Osteocyte (in vitro differentiated cells): ENCODE data around the gene CFAP46. TPM values are rescaled to one million over a fixed set of nuclear protein-coding genes. Genes with fewer than 3 reads are reported as not detected.
"Not testable (repeated sequence)": the region's sequence is repeated elsewhere in the genome, so short reads cannot be mapped to it uniquely, and the experiment has no call there.

Experiments used
- DNase-seq: peaks from one replicate; pipeline ENCODE4 v3.0.0; 2021; ENCODE audit warnings: mixed read lengths; ENCODE audit not compliant: unreplicated experiment; ENCODE audit errors: extremely low spot score
- H3K27ac Mint-ChIP-seq: one replicate; pipeline ENCODE4 v1.8.0; 2021; ENCODE audit warnings: mild to moderate bottlenecking, mixed read lengths; ENCODE audit not compliant: unreplicated experiment
- H3K27me3 Mint-ChIP-seq: one replicate; pipeline ENCODE4 v1.8.0; 2021; ENCODE audit warnings: mixed read lengths; ENCODE audit not compliant: unreplicated experiment
- H3K36me3 Mint-ChIP-seq: one replicate; pipeline ENCODE4 v1.8.0; 2021; ENCODE audit warnings: mixed read lengths; ENCODE audit not compliant: unreplicated experiment
- H3K4me1 Mint-ChIP-seq: one replicate; pipeline ENCODE4 v1.8.0; 2021; ENCODE audit warnings: mixed read lengths; ENCODE audit not compliant: unreplicated experiment
- H3K4me3 Mint-ChIP-seq: one replicate; pipeline ENCODE4 v1.8.0; 2021; ENCODE audit warnings: mild to moderate bottlenecking, moderate library complexity, mixed read lengths; ENCODE audit not compliant: unreplicated experiment
- H3K9me3 Mint-ChIP-seq: one replicate; pipeline ENCODE4 v1.8.0; 2021; ENCODE audit warnings: mixed read lengths; ENCODE audit not compliant: unreplicated experiment
- total RNA-seq: library from RNA; stranded (reverse); gene quantifications from 2 replicates; pipeline ENCODE4 v1.2.1, GENCODE V29; 2021
- TF ChIP-seq, protein P1 (sequence below): fragments of 200-600 bp; sonication (generic); IDR thresholded peaks from 2 replicates; pipeline ENCODE4 v1.5.0; 2021; ENCODE audit warnings: antibody characterized with exemption, mild to moderate bottlenecking, moderate library complexity

CFAP46 gene
- total RNA-seq, 1 donor from 2014 or later = 0.56 TPM

DNA sequence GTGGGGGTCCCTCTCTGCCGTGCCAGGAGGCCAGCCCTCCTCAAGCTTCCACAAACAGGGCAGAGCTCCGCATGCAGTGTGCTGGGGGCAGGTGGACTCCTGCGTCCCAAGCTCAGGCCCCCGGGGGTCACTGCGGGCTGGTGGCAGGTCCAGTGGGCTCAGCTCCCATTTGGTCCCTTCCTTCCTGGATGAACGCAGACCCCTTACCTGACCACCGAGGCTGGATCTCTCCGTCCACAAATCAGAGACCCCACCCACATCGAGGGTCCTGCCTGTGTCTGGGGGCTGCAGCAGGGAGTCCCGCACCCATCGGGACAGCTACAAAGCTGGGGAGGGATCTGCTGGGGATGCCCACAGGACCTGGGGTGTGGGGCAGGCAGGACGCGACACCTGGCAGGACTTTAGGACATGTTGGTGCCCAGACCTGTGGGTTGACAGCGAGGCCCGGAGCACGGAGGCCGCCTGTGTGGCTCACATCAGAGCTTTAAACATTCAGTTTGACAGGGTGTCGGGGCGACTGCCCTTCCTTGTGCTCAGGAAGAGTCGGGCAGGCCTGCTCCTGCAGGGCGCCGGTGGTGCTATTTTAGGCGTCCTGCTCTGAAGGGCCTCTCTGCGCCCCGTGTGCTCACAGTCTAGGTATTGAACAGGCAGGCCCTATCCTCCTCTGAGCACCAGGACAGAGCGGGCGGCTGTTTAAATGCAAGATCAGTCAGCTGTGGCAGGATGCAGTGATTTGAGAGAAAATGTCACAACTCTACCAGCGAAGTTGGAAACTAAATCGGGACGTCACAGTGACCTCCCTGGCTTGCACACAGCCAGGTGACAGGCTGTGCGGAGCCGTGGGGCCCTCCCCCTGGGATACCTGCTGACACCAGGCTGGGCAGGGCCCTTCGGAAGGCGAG, 15.9 kb upstream of the CFAP46 start:
- DNase-seq = no peak
- no peaks in the 10 kb centered on the region for H3K36me3 Mint-ChIP-seq
- TF ChIP-seq, protein P1, sequence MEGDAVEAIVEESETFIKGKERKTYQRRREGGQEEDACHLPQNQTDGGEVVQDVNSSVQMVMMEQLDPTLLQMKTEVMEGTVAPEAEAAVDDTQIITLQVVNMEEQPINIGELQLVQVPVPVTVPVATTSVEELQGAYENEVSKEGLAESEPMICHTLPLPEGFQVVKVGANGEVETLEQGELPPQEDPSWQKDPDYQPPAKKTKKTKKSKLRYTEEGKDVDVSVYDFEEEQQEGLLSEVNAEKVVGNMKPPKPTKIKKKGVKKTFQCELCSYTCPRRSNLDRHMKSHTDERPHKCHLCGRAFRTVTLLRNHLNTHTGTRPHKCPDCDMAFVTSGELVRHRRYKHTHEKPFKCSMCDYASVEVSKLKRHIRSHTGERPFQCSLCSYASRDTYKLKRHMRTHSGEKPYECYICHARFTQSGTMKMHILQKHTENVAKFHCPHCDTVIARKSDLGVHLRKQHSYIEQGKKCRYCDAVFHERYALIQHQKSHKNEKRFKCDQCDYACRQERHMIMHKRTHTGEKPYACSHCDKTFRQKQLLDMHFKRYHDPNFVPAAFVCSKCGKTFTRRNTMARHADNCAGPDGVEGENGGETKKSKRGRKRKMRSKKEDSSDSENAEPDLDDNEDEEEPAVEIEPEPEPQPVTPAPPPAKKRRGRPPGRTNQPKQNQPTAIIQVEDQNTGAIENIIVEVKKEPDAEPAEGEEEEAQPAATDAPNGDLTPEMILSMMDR = no peak

DNA sequence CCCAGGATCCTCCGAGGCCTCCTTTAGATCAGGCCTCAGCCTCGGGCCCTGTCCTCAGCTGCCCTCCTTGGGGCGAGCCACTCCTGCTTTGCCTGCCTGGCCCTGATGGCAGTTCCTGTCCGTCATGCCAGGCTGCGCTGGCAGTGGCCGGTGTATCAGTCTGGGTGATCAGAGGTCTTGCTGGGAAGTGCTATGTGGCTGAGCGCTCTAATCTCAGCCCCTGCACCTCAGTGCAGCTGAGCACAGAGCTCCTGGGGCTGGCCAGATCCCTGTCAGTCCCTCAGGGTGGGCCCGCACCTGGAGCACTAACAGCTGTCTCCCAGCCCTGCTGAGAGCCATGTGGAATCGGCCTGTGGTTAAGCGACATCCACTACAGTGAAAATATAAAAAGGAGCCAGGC, 14.8 kb upstream of the CFAP46 start:
- Mint-ChIP-seq H3K36me3 (no peaks in the 10 kb centered on the region), H3K9me3 (no peaks in the 10 kb centered on the region), H3K4me1 (no peaks in the 10 kb centered on the region), H3K4me3 (no peak overlapping the region), H3K27ac (no peak overlapping the region), H3K27me3 (peaks cover 33% of the 10 kb centered on the region)
- no peak for DNase-seq
- TF ChIP-seq, protein P1 = no peak

More for the DNA sequence above, 15.9 kb upstream of the CFAP46 start:
- H3K27me3 Mint-ChIP-seq = peaks cover 32% of the 10 kb centered on the region
- peaks cover 8% of the 10 kb centered on the region for H3K4me1 Mint-ChIP-seq
- no peaks in the 10 kb centered on the region for H3K9me3 Mint-ChIP-seq
- H3K4me3 Mint-ChIP-seq = no peak overlapping the region
- H3K27ac Mint-ChIP-seq = no peak overlapping the region

GRCh38 chr10:132956259-132956658, 13.9 kb upstream of the CFAP46 start:
- not testable (repeated sequence) for H3K36me3 Mint-ChIP-seq, DNase-seq, H3K4me1 Mint-ChIP-seq, H3K9me3 Mint-ChIP-seq, H3K4me3 Mint-ChIP-seq, H3K27ac Mint-ChIP-seq
- H3K27me3 Mint-ChIP-seq = peaks cover 33% of the 10 kb centered on the region

DNA sequence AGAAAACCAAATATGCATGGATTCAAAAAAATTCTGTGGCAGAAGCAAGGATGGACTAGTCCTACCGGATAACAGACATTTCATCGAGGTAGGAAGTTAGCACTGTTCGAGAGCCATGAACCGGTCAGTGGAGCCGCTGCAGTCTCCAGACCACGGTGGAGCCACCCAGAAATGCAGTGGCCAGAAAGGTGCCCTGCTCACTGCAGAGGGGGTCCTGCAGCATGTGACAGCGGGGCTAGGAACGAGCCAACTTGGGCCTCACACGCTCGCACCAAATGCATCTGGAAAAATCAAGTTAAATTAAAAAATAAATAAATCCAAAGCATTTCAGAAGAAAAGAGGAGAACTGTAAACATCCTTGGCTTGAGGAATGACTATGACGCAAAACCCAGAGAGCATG, 13.1 kb upstream of the CFAP46 start:
- TF ChIP-seq, protein P1 = no peak
- no peaks in the 10 kb centered on the region for H3K9me3 Mint-ChIP-seq
- H3K27me3 Mint-ChIP-seq = peaks cover 39% of the 10 kb centered on the region

GRCh38 chr10:132953428-132953827, 11.1 kb upstream of the CFAP46 start:
- TF ChIP-seq, protein P1 = no peak
- Mint-ChIP-seq H3K4me3 (no peak overlapping the region), H3K36me3 (no peaks in the 10 kb centered on the region), H3K27ac (no peak overlapping the region), H3K27me3 (peaks cover 55% of the 10 kb centered on the region), H3K9me3 (no peaks in the 10 kb centered on the region), H3K4me1 (no peaks in the 10 kb centered on the region)
- no peak for DNase-seq

More for the DNA sequence above, 13.1 kb upstream of the CFAP46 start:
- Mint-ChIP-seq H3K27ac (no peak overlapping the region), H3K4me3 (no peak overlapping the region), H3K4me1 (no peaks in the 10 kb centered on the region), H3K36me3 (no peaks in the 10 kb centered on the region)
- no peak for DNase-seq
